Panc1 (cell line): ENCODE measurements around the gene SMNDC1.

Experiments
- CTCF ChIP-seq: fragments of 450-650 bp; IDR thresholded peaks from 2 replicates; pipeline ENCODE4 v1.5.1; 2017; ENCODE audit warnings: mild to moderate bottlenecking
- POLR2AphosphoS5 ChIP-seq: IDR thresholded peaks from 2 replicates; pipeline ENCODE4 v1.6.1; 2012; ENCODE audit warnings: mild to moderate bottlenecking, low read depth, low read length, moderate library complexity
- TCF7L2 ChIP-seq: IDR thresholded peaks from 2 replicates; pipeline ENCODE4 v1.6.1; 2011; ENCODE audit warnings: mild to moderate bottlenecking, low read depth, low read length, inconsistent platforms
- TF ChIP-seq, protein P1 (sequence below), 2 experiments: IDR thresholded peaks; 2 replicates each; pipeline ENCODE4 v1.6.1; 2011 to 2012; ENCODE audit warnings: low read depth in 2 of 2, control low read depth in 1 of 2, low read length in 1 of 2, mild to moderate bottlenecking in 1 of 2, moderate library complexity in 1 of 2; ENCODE audit not compliant: insufficient read depth in 1 of 2

- TF ChIP-seq CTCF (no peak), TCF7L2 (no peak), POLR2AphosphoS5 (no peak)
- TF ChIP-seq, protein P1, sequence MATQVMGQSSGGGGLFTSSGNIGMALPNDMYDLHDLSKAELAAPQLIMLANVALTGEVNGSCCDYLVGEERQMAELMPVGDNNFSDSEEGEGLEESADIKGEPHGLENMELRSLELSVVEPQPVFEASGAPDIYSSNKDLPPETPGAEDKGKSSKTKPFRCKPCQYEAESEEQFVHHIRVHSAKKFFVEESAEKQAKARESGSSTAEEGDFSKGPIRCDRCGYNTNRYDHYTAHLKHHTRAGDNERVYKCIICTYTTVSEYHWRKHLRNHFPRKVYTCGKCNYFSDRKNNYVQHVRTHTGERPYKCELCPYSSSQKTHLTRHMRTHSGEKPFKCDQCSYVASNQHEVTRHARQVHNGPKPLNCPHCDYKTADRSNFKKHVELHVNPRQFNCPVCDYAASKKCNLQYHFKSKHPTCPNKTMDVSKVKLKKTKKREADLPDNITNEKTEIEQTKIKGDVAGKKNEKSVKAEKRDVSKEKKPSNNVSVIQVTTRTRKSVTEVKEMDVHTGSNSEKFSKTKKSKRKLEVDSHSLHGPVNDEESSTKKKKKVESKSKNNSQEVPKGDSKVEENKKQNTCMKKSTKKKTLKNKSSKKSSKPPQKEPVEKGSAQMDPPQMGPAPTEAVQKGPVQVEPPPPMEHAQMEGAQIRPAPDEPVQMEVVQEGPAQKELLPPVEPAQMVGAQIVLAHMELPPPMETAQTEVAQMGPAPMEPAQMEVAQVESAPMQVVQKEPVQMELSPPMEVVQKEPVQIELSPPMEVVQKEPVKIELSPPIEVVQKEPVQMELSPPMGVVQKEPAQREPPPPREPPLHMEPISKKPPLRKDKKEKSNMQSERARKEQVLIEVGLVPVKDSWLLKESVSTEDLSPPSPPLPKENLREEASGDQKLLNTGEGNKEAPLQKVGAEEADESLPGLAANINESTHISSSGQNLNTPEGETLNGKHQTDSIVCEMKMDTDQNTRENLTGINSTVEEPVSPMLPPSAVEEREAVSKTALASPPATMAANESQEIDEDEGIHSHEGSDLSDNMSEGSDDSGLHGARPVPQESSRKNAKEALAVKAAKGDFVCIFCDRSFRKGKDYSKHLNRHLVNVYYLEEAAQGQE (IDR thresholded peaks at IDR 0.05; ENCODE audit: insufficient read depth in 1 of 2, low read depth in 2 of 2, low read length in 1 of 2) = no peak
These were observed 31.2 kb downstream of the SMNDC1 start for GRCh38 chr10:110273474-110273873.
